COR-L47 (cell line): ENCODE data around the gene NCMAP.
"Not testable (repeated sequence)": the region's sequence is repeated elsewhere in the genome, so short reads cannot be mapped to it uniquely, and the experiment has no call there.

ENCODE experiments used
- DNase-seq: peaks from one replicate; lab custom pipeline; 2025; lab: John Stamatoyannopoulos, UW

Gene NCMAP, protein sequence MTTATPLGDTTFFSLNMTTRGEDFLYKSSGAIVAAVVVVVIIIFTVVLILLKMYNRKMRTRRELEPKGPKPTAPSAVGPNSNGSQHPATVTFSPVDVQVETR

DNA sequence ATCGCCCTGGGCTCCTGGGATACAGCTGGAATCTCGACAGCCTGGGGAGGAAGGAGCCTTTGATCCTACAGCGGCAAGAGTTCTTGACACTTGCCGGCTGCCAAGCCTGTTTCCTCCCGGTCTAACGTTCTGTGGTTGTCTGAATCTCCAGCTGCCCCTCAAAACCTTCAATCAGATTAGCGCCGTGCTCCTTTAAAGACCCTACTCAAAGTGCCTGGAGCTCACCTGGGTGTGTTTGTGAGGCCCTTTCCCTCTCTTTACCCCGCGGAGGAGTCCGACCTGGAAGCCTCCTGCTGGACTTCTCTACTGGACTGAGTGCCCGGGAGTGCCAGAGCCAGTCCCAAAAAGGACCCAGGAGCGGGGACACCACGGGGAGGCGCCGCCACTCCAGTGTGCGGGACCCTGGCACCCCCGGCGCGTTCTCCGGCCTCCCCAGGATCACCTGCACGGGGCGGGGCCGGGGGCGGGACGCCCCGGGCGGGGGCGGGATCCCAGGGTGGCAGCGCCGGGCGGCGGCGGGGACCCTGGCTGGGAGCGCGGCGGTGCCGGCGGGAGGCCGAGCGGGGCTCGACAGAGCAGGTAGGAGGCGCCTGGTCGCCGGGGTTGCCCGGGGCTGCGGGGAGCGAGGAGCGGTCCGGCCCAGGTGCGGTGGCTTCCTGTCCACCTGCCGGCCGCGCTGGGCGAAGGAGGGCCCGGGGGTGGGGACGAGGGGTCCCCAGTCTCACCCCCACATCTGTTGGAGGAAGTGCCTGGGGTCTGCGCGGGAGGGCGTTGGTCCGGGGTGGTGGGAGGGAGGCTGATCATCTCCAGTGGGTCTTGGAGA is at the start of gene NCMAP:
Gene NCMAP, plus strand, starts transcription at position 497 of the 823 bp plus-strand sequence. CDS start 39,344 bp downstream, outside the sequence.
- no peak for DNase-seq

DNA sequence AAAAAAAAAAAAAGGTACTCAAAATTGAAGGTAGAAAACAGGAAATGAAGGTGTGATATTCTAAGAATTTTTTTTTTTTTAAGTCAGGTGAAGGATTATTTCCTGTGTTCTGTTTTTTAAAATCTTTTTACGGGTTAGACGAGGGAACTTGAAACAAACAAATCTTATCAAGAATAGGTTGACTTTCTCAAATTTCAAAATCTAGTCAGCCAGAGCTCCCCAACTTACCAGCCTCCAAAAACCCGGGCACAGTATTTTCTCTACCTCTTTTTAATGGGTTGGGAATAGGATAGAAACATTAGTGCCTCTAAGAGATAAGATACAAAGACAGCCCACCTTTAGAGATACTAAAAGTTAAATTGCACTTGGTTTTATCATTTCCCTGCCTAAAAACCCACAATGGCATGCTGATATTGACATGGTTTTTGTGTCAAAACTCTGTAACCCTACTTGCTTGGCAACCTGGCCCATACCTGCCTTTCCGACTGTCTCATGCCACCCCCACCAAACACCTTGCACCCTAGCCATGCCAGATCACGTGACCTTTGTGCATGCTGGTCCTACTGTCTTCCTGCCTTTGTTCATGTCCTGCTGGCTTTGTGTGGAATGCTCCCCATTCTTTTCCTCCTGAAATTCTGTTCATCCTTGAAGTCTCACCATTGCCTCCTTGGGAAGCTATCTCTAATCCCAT is 49.1 kb upstream of the NCMAP start:
- no peak for DNase-seq

DNA sequence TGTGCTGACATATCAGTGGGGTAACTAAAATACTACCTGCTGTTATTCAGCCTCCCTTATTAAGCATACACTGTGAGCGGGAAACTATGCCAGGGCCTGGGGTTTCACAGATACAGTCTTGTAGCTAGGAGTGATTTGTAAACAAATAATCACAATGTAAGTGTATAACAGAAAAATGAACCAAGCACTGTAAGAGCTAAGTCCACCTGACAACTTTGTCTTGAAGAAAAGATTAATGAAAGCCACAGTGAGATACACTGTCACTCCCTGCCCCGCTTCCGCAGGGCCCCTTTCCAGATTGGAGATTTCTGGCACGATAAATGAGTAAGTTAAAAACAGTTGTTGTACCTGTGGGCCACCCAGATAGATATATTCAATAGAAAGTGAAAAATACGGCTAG is 48.5 kb upstream of the NCMAP start:
- DNase-seq: peak; percentile 10

DNA sequence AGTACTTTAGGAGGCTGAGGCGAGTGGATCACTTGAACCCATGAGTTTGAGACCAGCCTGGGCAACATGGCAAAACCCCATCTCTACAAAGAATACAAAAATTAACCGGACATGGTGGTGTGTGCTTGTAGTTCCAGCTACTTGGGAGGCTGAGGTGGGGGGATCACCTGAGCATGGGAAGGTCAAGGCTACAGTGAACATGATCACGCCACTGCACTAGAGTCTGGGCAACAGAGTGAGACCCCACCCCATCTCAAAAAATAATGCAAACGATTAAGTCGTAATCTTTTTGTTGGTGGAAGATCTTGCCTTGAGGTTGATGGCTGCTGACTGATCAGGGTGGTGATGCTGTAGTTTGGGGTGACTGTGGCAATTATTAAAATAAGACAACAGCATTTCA is 47.0 kb upstream of the NCMAP start:
- no peak for DNase-seq

DNA sequence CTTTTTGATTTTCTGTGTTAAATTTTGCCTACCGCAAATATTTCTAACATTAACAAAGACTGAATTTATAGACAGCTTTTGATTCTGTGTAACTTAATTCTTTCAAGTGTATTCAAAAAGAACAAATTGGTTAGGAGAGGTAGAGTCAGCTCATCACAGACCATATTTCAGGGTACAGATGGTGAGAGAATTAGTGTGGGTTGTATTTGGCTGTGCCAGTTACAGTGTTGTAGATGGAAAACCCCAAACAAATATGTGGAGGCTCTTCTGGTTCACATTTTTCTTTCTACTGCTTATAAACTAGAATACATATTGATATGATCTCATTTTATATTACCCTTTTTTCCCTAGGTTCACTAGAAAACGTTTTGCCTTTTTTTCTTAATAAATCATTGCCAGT is 42.2 kb upstream of the NCMAP start:
- DNase-seq: no peak

DNA sequence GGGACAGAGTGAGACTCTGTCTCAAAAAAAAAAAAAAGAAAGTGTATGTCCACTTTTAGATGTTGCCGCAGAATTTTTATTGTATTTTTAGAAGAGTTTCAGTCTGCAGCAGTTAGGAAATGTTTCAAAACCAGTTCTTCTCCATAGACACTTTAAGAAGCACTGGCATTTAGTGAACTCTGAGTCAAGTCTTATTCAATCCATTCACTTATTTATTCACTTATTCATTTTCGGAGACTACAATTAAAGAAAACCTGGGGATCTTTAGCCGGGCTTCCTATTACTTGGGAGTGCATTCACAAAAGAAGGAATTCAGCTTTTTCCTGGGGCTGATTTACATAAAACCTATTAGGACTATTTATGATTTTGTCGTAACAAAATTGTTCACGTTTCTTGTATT is 40.9 kb upstream of the NCMAP start:
- no peak for DNase-seq

DNA sequence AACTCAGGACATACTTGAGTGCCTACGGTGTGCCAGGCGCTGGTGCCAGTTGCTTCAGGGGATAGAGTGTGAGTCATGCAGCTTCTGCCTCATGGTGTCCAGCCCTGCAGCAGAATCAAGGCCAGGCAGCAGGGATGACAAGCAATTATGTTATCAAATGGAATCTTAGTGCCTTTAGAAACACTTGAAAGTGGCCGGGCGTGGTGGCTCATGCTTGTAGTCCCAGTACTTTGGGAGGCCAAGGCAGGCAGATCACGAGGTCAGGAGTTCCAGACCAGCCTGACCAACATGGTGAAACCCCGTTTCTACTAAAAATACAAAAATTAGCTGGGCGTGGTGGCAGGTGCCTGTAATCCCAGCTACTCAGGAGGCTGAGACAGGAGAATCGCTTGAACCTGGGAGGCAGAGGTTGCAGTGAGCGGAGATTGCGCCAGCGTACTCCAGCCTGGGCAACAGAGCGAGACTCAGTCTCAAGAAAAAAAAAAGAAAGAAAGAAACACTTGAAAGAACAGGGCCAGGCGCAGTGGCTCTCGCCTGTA is 40.1 kb upstream of the NCMAP start:
- DNase-seq: not testable (repeated sequence)

DNA sequence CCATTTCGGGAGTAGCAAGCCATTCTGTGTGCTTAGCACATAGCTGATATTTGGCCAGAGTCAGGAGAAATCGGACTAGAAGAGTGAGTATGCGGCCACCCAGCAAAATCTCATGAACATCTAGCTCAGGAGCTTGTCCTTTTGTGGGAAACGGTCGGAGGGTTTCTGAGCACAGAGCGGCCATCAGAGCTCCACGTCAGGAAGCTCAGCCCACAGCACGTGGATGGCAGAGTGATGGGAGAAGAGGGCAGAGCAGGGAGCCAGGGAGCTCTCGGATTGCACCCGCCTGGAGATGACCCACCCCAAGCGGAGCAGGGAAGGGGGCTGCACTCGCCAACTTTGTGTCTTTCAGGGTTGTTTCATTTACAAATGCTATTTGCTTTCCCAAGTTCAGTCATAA is 39.4 kb upstream of the NCMAP start:
- DNase-seq: no peak

DNA sequence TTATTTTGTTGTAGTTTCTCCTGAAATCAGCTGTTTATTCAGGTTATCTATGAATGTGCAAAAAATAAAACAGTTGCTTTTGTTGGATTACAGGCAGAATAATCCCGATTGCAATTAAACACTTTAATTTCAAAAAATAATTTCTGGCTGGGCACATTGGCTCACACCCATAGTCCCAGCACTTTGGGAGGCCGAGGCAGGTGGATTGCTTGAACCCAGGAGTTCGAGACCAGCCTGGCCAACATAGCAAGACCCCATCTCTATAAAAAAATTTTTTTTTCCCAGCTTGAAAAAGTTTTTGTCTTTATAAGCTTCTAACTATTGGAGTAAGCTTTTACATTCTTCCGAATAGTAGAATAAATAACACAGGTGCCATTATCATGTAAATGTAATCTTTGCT is 38.0 kb upstream of the NCMAP start:
- DNase-seq: no peak

DNA sequence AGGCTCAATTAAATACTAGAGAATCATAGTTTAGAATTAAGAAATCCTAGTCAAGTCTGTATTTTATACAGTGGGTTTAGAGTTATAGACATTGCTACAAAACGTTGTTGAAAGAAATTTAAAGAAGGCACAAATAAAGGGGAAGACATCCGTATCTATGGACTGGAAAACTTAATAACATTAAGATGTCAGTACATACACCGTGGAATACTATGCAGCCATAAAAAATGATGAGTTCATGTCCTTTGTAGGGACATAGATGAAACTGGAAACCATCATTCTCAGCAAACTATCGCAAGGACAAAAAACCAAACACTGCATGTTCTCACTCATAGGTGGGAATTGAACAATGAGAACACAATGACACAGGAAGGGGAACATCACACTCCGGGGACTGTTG is 35.6 kb upstream of the NCMAP start:
- not testable (repeated sequence) for DNase-seq

DNA sequence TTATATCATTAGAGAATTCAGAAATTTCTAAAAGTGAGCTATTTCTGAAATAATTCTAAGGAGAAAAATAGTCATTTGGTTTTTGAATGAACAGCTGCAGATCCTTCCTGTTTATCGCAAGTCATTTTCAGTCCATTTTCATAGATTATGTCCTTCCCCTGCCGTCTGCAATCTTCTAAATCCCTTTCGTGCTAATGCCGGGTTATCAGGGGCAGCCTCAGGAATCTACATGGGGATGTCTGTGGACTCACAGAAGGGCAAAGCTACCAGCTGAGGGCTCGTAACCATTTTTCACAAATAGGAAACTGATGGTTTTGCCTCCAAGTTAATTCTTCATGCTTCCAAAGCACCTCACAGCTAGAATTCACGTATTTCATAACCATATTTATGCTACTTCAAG is 30.3 kb upstream of the NCMAP start:
- DNase-seq: no peak

DNA sequence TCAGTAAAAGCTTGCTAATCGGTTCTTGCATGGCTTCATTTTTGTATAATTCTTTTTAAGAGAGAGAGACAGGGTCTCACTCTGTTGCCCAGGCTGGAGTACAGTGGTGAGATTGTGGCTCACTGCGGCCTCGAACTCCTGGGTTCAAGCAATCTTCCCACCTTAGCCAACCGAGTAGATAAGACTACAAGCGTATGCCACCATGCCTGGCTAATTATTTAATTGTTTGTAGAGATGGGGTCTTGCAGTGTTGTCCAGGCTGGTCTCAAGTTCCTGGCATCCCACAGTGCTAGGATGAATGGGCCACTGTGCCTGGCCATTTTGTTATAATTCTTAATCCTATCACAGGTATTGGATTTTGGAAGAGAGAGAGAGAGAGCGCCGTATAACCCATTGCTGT is 29.8 kb upstream of the NCMAP start:
- no peak for DNase-seq

DNA sequence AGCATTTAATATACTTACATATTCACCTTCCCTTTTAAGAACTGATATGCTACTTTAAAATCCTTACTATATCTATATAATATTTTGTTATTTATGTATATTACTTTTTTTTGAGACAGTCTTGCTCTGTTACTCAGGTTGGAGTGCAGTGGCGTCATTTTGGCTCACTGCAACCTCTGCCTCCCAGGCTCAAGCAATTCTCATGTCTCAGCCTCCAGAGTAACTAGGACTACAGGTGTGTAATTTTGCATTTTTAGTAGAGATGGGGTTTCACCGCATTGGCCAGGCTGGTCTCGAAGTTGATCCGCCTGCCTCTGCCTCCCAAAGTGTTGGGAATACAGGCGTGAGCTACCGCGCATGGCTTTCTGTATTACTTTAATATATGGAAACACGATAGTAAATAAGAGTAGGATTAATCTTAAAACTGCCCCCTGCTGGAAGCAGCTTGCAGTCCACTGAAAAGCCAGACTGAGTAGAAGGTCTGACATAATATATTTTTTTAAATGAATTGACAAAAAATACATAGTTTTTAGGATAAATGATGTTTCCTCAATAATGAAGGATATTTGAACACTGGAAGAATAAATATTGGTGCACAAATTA is 28.8 kb upstream of the NCMAP start:
- no peak for DNase-seq

DNA sequence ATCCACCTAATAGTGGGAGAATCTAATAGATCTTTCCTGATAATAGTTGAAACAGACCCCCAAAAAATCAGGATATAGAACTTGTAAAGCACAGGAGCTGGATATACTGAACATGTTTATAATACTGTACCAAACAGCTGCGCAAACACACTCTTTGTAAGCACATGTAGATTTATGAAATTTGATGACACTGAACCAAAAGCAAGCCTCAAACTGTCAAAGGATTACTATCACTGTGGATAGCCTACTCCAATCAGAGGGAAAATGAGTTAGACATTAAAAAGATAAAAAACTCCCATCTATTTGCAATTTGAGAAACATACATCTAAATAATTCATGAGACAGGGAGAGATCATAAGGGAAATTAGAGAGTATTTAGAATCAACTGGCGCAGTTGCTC is 27.1 kb upstream of the NCMAP start:
- DNase-seq: peak; percentile 58

DNA sequence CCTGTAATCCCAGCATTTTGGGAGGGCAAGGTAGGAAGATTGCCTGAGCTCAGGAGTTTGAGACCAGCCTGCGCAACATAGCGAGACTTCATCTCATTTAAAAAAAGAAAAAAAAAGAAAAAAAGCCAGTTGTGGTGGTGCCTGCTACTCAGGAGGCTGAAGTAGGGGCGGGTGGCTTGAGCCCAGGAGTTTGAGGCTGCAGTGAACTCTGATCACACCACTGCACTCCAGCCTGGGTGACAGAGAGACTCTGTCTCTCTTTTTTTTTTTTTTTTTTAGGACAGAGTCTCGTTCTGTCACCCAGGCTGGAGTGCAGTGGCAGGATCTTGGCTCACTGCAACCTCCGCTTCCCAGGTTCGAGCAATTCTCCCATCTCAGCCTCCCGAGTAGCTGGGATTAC is 26.6 kb upstream of the NCMAP start:
- DNase-seq: not testable (repeated sequence)

DNA sequence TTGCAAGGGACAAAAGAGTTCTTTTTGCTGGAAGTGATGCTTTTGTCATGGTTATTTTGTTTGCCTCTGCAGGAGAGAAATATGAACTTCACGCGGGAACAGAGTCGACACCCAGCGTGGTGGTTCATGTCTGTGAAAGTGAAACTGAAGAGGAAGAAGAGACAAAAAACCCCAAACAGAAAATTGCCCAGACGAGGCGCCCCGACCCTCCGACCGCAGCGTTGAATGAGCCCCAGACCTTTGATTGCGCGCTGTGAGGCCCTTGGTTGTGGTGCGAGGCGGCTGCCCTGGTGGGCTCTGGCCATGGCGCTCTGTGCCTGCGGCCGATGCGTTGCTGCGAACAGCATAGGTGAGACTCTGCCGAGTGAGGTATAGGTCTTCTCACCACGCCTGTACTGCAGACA is 20.9 kb upstream of the NCMAP start:
- DNase-seq: no peak

DNA sequence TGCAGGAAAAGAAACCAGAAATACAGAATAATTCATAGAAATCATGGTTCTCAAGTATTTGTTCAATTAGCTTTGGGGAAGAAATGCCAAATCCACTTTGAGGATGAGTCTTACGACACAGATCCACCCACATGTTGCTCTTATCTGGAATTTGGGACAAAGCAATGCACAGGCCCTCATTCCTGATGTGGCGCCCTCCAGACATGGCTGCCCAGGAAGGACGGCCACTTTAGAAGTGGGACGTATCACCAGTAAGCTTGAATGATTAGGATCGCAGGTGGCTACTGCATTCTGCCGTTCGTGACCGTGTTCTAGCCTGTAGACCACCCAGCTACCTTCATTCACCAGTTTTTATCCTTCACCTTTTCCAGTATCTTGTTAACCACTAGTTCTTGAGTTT is 20.1 kb upstream of the NCMAP start:
- DNase-seq: no peak

DNA sequence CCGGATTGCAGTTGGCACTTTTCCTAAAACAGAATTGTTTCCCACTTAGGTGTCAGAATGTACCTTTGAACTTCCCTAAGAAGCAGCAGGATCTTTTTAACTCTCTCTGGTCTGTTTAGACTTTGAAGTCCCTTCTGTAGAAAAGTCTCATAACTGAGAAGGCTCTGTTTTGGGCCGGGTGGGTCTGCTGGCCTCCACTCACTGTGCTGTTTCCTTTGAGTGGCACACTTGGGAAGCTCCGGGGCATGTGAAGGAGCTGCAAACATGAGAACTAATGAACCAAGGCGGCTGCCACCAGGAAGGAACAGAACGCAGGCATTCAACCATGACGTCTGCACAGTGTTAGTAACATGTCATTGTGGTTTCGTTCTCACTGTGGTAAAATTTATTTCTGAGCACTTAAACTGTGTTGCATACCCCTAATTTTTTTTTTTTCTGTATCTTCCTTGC is 19.5 kb upstream of the NCMAP start:
- DNase-seq: no peak

DNA sequence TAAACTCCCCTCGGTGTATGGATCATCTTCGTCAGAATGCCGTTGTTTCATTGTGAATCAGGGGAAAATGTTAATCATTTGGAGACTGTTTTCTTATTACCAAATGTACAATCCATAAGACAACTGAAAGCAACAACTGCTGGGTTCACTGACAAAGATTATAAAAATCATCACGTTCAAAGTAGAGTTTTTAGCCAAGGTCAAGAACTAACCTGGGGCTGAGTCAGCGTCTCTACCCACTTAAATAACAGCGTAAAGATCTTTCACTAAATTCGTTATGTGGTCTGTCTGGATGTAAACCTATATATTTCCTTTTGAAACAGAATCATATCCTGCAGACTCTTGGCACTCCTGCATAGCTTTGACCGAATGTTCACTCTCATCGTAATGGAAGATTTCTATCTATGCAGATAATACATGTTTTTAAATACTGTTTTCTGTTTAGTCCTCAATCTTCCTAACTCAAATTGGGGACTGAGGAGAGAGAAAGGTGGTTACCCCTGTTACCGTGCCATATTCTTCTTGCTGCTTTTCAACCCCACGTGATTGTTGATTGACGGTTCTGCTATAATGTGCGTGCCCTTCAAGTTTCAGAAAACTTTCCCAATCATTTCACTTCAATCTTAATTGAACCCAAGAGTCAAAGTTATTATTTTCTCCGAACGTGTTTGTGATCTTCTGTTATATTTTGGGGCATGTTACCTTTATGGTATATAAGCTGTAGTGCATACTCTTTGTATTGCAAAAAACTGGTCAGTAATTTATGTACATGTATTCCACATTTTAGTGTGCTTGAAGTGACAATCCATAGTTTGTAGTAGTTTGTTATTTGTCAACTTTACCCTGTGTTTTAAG is 15.6 kb upstream of the NCMAP start:
- no peak for DNase-seq

DNA sequence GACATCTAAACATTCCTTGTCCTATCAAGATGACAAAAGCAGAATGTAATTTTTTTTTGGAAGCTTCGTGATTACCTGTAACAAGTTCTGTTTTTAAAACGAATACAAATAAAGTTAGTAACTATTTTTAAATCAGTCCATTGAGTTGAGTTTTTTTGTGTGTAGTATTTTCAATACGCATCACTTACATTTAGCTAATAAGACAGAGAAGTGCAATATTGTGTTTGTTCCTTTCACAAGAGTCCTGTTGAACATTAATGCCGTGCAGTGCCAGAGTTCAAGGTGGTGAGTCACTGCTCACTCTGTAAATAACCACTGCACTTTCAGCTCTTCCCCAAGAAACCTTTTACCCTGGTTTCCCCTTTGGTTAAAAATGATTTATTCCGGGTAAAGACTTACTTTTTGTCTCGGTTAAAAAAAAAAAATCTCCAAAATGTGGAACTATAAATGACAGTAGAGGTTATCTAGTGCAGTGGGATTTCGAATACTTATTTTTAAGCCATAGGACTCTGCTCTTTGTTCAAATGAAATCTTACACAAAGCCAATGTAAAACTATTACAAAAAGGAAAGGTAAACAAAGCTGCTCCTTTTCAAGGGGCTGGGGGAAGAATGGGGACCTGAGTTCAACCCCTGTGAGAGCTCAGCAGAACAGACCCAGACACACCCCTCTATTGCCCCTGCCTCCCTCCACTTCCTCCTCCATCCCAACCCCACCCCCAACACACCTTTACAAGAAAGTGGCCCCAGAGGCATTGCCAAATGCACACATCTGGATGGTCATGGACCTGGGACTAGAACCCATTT is 14.8 kb upstream of the NCMAP start:
- no peak for DNase-seq
